ENCODE results near the gene AOX1.
"Not testable (repeated sequence)": the region's sequence is repeated elsewhere in the genome, so short reads cannot be mapped to it uniquely, and the experiment has no call there.

DNA sequence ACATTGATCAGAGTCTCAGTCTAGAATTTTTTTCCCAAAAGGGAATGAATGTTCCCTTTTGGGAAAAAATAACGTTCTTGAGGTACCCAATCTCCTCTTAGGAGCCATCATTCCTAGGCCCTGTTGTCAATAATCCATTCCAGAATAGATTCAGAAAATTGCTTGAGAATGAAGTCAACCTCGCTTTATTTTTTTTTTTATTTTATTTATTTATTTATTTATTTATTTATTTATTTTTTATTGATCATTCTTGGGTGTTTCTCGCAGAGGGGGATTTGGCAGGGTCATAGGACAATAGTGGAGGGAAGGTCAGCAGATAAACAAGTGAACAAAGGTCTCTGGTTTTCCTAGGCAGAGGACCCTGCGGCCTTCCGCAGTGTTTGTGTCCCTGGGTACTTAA is 96.6 kb downstream of the AOX1 start:
- TF ChIP-seq, protein P1, sequence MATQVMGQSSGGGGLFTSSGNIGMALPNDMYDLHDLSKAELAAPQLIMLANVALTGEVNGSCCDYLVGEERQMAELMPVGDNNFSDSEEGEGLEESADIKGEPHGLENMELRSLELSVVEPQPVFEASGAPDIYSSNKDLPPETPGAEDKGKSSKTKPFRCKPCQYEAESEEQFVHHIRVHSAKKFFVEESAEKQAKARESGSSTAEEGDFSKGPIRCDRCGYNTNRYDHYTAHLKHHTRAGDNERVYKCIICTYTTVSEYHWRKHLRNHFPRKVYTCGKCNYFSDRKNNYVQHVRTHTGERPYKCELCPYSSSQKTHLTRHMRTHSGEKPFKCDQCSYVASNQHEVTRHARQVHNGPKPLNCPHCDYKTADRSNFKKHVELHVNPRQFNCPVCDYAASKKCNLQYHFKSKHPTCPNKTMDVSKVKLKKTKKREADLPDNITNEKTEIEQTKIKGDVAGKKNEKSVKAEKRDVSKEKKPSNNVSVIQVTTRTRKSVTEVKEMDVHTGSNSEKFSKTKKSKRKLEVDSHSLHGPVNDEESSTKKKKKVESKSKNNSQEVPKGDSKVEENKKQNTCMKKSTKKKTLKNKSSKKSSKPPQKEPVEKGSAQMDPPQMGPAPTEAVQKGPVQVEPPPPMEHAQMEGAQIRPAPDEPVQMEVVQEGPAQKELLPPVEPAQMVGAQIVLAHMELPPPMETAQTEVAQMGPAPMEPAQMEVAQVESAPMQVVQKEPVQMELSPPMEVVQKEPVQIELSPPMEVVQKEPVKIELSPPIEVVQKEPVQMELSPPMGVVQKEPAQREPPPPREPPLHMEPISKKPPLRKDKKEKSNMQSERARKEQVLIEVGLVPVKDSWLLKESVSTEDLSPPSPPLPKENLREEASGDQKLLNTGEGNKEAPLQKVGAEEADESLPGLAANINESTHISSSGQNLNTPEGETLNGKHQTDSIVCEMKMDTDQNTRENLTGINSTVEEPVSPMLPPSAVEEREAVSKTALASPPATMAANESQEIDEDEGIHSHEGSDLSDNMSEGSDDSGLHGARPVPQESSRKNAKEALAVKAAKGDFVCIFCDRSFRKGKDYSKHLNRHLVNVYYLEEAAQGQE (IDR thresholded peaks at IDR 0.05; ENCODE audit: insufficient read depth in 1 of 2, low read depth in 2 of 2, low read length in 1 of 2): not testable (repeated sequence)
- TF ChIP-seq POLR2AphosphoS5 (IDR thresholded peaks at IDR 0.05; ENCODE audit: low read depth, low read length): not testable (repeated sequence)

All from Panc1 (cell line).